HG03045 (cell line): ENCODE results near the gene XCL2.
A peak's percentile ranks its signal among the peaks of the same experiment; 100 is the strongest.
"Not testable (repeated sequence)": the region's sequence is repeated elsewhere in the genome, so short reads cannot be mapped to it uniquely, and the experiment has no call there.

Source experiments
- ATAC-seq: cut with Tn5 transposase; IDR thresholded peaks from one replicate; pipeline ENCODE4 v1.9.1; 2021; ENCODE audit warnings: mild to moderate bottlenecking, moderate library complexity; ENCODE audit not compliant: unreplicated experiment

The XCL2 gene

DNA sequence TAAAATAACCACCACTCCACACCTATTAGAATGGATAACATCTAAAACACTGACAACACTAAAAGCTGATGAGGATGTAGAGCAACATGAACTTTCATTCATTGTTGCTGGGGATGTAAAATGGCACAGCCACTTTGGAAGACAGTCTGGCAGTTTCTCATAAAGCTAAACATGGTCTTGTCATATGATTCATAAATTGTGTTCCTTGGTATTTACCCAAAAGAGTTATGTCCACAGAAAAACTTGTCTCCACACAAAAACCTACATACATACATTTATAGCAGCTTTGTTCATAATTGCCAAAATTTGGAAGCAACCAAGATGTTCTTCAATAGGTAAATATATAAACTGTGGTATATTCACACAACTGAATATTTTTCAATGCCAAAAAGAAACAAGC, 16.6 kb upstream of the XCL2 start:
- ATAC-seq: no peak

DNA sequence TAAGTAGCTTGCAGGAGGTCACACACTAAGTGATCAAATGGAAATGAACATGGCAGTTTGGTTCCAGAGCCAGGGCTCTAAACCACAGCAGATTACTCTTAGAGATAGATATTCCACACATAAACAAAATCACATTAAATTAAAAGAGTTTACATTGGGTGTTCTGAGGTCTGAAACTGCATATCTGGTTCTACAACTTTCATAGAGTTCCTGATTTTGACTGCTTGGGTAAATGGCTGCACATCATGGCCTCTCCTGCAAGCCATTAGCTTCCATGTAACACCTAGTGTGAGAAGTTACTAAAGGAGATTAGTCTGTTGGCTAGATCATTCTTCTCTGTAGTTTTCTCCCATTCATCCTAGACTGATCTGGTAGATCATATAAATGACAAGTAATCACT, 12.8 kb upstream of the XCL2 start:
- no peak for ATAC-seq

DNA sequence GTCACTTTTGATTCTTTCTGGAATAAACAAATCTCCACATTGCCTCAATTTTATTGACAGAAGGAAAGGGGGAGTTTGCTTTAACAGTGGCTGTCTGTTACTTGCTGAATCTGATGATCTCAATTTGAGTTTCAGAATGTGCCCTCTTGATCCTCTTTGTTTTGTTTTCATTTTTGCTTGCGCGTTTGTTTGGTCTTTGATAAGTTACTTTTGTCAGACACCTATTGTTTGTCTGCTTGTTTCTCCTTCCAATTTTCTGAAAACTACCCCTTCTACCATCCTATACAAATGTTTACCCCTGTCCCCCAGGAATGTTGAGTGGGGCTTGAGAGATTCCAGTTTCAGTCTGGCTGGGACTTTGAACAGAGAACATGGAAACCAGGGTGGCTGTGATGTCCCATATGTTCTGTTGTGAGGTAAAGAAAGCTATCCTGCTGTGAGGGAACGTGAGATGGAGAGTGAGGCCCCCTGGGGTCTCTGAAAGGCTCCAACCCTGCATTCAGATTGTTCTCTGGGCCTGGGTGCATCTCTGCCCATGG, 11.8 kb upstream of the XCL2 start:
- ATAC-seq: no peak

- no peak for ATAC-seq
These were observed 11.0 kb upstream of the XCL2 start for GRCh38 chr1:168554603-168555483.

GRCh38 chr1:168553680-168554553, 10.1 kb upstream of the XCL2 start:
- peak; percentile 43 for ATAC-seq

- ATAC-seq: no peak
These were observed 9.2 kb upstream of the XCL2 start for GRCh38 chr1:168552961-168553360.

DNA sequence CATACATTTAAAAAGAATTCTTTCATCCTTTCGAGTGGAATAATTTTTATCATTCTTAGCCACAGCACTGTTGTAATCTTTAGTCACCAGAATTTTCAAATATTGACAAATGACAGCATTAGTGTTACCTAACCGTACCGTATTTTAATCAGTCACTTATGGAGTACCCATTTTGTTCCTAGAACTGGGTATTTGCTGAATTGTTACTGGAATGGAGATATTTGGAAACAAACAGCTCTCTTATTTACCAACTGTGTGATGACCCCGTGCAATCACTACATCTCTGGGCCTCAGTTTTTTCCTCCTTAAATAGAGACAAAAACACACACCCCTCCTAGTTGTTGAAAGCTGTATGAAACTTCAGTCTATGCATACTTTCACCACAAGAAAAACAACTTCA, 7.9 kb upstream of the XCL2 start:
- ATAC-seq: no peak

DNA sequence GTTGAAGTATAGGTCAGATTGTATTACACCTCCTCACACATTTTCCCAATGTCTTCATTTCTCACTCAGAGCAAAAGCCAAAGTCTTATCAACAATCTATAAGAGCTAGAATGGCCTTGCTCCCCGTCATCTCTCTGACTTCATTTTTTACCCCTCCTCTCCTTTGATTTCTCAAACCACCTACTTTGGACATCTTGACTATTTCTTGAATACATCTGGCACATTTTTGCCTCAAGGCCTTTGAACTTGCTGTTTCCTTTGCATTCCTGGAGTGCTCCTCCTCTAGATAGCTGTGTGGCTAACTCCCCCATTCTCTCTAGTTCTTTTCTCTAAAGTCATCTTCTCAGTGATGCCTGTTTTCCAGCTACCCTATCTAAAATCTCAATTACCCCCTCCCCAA, 7.2 kb upstream of the XCL2 start:
- ATAC-seq: no peak

DNA sequence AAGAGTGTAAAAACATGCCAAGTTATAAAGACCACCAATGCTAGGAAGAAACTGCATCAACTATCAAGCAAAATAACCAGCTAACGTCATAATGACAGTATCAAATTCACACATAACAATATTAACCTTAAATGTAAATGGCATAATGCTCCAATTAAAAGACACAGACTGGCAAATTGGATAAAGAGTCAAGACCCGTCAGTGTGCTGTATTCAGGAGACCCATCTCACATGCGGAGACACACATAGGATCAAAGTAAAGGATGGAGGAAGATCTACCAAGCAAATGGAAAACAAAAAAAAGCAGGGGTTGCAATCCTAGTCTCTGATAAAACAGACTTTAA, 2.7 kb upstream of the XCL2 start:
- ATAC-seq: not testable (repeated sequence)

- ATAC-seq: not testable (repeated sequence)
These were observed 2.1 kb upstream of the XCL2 start for GRCh38 chr1:168545678-168546552.

DNA sequence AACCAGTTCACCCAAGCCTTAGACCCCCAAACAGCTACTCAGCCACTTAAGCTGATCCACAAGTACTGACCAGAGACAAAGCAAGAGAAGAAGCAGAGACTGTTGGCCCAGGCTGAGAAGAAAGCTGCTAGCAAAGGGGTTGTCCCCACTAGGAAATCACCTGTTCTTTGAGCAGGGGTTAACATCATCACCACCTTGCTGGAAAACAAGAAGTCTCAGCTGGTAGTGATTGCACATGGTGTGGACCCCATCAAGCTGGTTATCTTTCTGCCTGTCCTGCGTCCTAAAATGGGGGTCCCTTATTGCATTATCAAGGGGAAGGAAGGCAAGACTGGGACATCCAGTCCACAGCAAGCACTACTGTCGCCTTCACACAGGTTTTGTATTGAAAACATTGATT, 819 bp downstream of the XCL2 start:
- ATAC-seq: not testable (repeated sequence)

DNA sequence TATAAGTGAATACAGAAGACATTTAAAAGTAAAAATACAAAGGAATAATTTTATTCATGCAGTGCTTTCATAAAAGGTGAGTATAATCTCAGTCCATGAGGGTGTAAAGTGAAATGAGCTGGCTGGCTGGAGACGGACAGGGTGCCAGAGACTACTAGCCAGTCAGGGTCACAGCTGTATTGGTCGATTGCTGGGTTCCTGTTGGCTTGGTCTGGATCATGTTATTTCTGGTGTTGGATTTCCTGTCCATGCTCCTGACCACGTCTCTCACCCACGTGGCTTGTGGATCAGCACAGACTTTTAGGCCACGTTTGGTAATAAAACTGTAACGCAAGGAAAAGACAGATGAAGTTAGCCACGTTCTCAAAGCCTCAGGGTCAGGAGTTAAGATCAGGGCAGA, 3.0 kb downstream of the XCL2 start:
- ATAC-seq: not testable (repeated sequence)

DNA sequence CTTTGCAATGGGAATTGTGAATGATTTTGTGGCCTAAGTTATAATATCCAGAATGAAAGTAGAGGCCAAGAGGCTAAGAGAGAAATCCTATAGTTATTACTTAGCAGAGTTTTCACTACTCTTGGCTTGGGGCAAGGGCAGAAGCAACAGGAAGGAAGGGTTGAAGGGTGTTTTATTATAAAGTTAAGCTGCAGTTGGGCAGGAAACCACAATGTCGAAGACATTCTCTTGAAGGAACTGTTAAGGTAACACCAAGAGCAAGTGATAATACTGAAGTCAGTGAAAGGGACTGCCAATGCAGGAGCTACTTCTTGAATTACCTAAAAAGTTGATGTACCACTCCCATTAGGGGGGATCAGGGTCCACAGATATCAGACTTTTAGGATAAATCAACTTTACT, 8.3 kb downstream of the XCL2 start:
- ATAC-seq: no peak

DNA sequence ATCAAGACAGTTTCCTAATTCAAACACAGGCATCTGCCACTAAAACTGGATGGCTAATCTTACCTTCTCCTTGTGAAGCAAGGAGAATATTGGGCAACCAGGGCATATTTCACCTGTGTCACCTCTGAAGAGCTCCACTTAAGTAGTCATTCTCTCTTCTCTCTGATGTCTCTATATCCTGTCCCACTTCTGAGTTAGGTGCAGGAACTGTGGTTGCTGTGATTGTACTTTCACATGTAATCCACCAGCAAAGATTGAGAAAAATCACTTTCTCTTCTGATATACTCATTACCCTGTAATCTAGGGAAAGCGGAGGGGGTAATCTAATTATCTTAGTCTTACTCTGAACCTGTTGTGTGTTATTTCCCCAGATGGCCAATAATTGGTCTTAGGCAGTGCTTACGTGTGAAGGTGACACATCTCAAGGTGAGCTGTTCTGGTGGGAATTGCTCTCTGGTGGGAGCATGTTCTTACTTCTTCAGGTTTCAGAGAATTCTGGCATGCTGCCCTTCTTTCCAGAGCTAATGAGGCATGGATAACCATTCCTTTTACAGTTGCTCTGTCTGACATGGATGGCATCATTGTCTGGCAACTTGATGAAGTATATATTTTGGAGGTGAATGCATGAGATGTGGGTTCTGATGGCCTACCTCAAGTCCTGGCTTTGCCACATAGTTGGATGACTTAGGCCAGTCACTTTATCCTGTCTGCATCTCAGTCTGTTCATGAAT, 12.0 kb downstream of the XCL2 start:
- no peak for ATAC-seq

DNA sequence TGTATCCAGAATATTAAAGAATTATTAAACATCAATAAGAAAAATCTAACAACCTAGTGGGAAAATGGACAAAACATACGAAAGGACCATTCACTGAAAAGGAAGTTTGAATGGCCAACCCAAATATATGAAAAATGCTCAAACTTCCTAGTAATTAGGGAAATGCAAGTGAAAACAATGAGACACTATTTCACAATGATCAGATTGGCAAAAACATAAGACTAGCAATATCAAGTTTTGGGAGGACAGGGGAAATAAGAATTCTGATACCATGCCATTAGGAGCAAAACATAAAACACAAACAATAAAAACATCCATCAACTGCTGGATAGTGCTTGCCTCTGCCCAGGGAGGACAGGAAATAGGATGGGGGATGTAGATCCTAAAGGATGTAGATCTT, 14.3 kb downstream of the XCL2 start:
- ATAC-seq: no peak

DNA sequence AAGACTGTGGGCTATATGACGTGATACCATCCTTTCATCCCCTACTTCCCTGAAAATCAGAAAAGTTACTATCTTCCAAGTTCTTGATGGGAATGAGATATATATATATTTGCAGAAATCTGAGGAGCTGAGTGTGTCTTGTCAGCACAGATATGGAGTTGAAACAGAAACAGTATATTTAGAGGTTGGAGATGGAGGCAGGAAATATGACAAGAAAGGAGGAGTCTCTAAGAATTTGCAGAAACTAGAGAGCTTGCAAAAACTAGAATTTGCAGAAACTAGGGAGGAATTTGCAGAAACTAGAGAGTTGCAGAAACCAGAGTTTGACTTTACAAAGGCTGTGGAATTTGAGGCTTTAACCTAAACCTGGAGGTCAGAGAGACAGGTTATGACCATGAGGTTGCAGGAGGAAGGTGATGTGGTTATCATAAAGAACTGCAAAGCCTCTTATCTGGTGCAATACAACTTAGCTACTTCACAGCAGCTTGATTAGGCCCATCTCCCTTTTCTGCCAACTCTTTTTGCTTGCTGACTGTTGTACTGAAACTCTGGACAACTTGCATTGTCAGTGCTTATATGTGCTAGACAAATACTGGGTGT, 22.3 kb downstream of the XCL2 start:
- ATAC-seq: no peak

GRCh38 chr1:168520832-168521231, 23.0 kb downstream of the XCL2 start:
- ATAC-seq: no peak

GRCh38 chr1:168520052-168520751, 23.6 kb downstream of the XCL2 start:
- ATAC-seq: no peak

DNA sequence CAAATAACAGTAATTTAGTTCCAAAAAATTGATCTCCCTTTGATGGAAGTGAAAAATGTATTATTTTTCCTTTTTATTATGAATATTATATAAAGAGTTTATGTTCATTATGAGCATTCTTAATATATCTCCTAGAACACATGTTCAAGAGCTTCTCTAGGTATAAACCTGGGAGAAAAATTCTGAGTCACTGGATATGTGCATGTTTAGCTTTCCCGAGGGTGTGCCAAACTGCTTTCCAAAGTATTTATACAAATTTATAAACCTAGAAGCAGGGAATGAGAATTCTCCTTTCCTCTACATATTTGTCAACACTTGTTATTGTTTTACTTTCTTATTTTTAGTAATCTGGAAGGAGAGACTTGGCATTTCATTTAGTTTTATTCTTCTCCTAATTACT, 25.0 kb downstream of the XCL2 start:
- ATAC-seq: no peak
